ENCODE results near the gene HSD11B2. TPM values are rescaled to one million over a fixed set of nuclear protein-coding genes. Genes with fewer than 3 reads are reported as not detected.

The HSD11B2 gene
- total RNA-seq, 1 experiment from 2014 or later, result 33.5 TPM

DNA sequence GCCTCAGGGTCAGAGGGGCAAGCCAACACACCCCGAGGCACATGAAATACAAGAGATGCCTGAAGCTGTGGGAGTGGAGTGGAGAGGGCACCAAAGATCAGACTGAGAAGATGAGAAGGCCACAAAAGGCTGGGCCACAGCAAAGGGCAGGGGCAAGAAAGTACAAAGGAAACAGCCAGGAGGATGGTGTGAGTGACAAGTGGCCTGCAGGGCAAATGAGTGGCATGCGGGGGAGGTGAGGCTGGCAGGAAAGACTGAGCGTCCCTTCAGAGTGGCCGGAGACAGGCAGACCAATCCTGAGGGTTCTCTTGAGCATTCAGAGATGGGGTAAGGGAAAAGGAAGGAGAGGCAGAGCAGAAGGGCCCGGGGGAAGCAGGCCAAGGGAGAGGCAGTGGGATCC is 23.2 kb downstream of the HSD11B2 start:
- no peak overlapping the region for H2BK20ac ChIP-seq (ENCODE audit: low read depth, low read length, poor library complexity, severe bottlenecking)
- 0 out of 7 replicates have a peak overlapping the region, but pooled peaks of 1 of the 3 experiments have one; percentile 24 for H3K27ac Mint-ChIP-seq
- no peaks in the 10 kb centered on the region for H3K23me2 ChIP-seq (ENCODE audit: insufficient read length, low read depth, low read length, poor library complexity, severe bottlenecking)
- H3K18ac ChIP-seq (ENCODE audit: insufficient read length, low read depth, low read length), result no peak overlapping the region
- no peaks in the 10 kb centered on the region for H3K9me3 ChIP-seq (ENCODE audit: control insufficient read depth, low read depth, low read length)
- H4K8ac ChIP-seq (replicated peaks; ENCODE audit: insufficient read length, low read depth, low read length), result no peak overlapping the region
- no peak overlapping the region for H3K14ac ChIP-seq (ENCODE audit: insufficient read depth, low read length)
- H3K56ac ChIP-seq (ENCODE audit: insufficient read length, low read depth, low read length), result no peak overlapping the region
- H3K27me3 ChIP-seq (ENCODE audit: insufficient read depth, low read length), result no peaks in the 10 kb centered on the region
- no peak overlapping the region for H3K4me3 Mint-ChIP-seq
- H3K4ac ChIP-seq (ENCODE audit: low read depth, low read length), result no peak overlapping the region
- H4K91ac ChIP-seq (ENCODE audit: insufficient read length, low read depth, low read length), result no peak overlapping the region
- H2BK120ac ChIP-seq (ENCODE audit: low read depth, low read length, poor library complexity, severe bottlenecking), result no peak overlapping the region
- H3K27ac ChIP-seq (ENCODE audit: insufficient read length, low read depth, low read length), result no peak overlapping the region
- no peak overlapping the region for H3K23ac ChIP-seq (ENCODE audit: insufficient read length, low read depth, low read length)
- no peak for DNase-seq
- no peaks in the 10 kb centered on the region for H3K79me1 ChIP-seq (ENCODE audit: insufficient read depth, low read depth, low read length, poor library complexity, severe bottlenecking)
- no CpG with 5 or more reads among the region's 5 CpGs for WGBS (ENCODE audit: extremely low coverage, insufficient read length, low lambda C conversion rate)
- no peak overlapping the region for H4K5ac ChIP-seq (ENCODE audit: insufficient read length, low read depth, low read length)
- H4K20me1 ChIP-seq (ENCODE audit: control insufficient read depth, insufficient read depth, insufficient read length), result no peaks in the 10 kb centered on the region
- H3K27me3 Mint-ChIP-seq (ENCODE audit: low read depth), result no peaks in the 10 kb centered on the region
- H3K9ac ChIP-seq (ENCODE audit: extremely low read depth, insufficient read length, low read length), result no peak overlapping the region
- H3K4me1 Mint-ChIP-seq, result peaks cover 7 to 10% of the 10 kb centered on the region in 2 experiments
- no peak overlapping the region for H3T11ph ChIP-seq (ENCODE audit: low read length)
- no peak overlapping the region for H2AK5ac ChIP-seq (ENCODE audit: insufficient read length, low read length)
- H3K79me2 ChIP-seq (ENCODE audit: insufficient read depth, low read length), result no peaks in the 10 kb centered on the region
- H2BK12ac ChIP-seq (ENCODE audit: insufficient read length, low read depth, low read length), result no peak overlapping the region
- H3K4me1 ChIP-seq (ENCODE audit: insufficient read depth, low read length), result no peaks in the 10 kb centered on the region
- no peak overlapping the region for H2AFZ ChIP-seq (ENCODE audit: low read length)
- no peak overlapping the region for H2BK15ac ChIP-seq (ENCODE audit: low read depth, low read length)
- TF ChIP-seq, protein P1, sequence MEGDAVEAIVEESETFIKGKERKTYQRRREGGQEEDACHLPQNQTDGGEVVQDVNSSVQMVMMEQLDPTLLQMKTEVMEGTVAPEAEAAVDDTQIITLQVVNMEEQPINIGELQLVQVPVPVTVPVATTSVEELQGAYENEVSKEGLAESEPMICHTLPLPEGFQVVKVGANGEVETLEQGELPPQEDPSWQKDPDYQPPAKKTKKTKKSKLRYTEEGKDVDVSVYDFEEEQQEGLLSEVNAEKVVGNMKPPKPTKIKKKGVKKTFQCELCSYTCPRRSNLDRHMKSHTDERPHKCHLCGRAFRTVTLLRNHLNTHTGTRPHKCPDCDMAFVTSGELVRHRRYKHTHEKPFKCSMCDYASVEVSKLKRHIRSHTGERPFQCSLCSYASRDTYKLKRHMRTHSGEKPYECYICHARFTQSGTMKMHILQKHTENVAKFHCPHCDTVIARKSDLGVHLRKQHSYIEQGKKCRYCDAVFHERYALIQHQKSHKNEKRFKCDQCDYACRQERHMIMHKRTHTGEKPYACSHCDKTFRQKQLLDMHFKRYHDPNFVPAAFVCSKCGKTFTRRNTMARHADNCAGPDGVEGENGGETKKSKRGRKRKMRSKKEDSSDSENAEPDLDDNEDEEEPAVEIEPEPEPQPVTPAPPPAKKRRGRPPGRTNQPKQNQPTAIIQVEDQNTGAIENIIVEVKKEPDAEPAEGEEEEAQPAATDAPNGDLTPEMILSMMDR (conservative IDR thresholded peaks at IDR 0.05), result no peak
- H3K4me2 ChIP-seq (ENCODE audit: insufficient read depth, insufficient read length, low read length), result no peak overlapping the region
- peaks cover 4 to 17% (median 5%) of the 10 kb centered on the region in 3 experiments; a peak in 6 of 7 replicates for H3K36me3 Mint-ChIP-seq (ENCODE audit: insufficient read depth in 1 of 3, low read depth in 3 of 3)
- H2BK5ac ChIP-seq (ENCODE audit: insufficient read length, low read length), result no peak overlapping the region
- H3K9me3 Mint-ChIP-seq, result no peaks in the 10 kb centered on the region

Data from H9 (cell line).